Measurements from ENCODE around the gene SLC25A22. TPM values are rescaled to one million over a fixed set of nuclear protein-coding genes. Genes with fewer than 3 reads are reported as not detected.
A peak's percentile ranks its signal among the peaks of the same experiment; 100 is the strongest.

The SLC25A22 gene
- total and polyA plus RNA-seq, 9 of the 15 experiments (the other 6 are each of a cell fraction or from before 2014, with no cell fraction given), result 0.41 to 55.4 (median 11.4) TPM

- TF ChIP-seq RB1 (IDR thresholded peaks at IDR 0.05; ENCODE audit: low read depth) (peak; percentile 65), DPF2 (IDR thresholded peaks at IDR 0.05) (peak; percentile 52; the same call in 1 of the 2 replicates), ARID1B (IDR thresholded peaks at IDR 0.05) (0 out of 2 replicates have a peak, but pooled peaks have one; percentile 30), CXXC5 (CRISPR knock-in tag; IDR thresholded peaks at IDR 0.05) (peak; percentile 8; the same call in 1 of the 2 replicates), HDAC1 (IDR thresholded peaks at IDR 0.05) (peak in 1 of 2 experiments; percentile 46; a peak in 2 of 4 replicates), ZEB2 (IDR thresholded peaks at IDR 0.05) (no peak), TSHZ1 (CRISPR knock-in tag; IDR thresholded peaks at IDR 0.05) (no peak), MAX (CRISPR knock-in tag; IDR thresholded peaks at IDR 0.05) (peak; percentile 29; the same call in 1 of the 2 replicates), KDM2B (CRISPR knock-in tag; IDR thresholded peaks at IDR 0.05) (no peak), KAT7 (CRISPR knock-in tag; IDR thresholded peaks at IDR 0.05; ENCODE audit: borderline replicate concordance) (peak; percentile 41; the same call in 1 of the 2 replicates), CEBPG (CRISPR knock-in tag; IDR thresholded peaks at IDR 0.05) (0 out of 2 replicates have a peak, but pooled peaks have one; percentile 8), CEBPG (tag; conservative IDR thresholded peaks at IDR 0.05 in 1 of 2, IDR thresholded peaks at IDR 0.05 in 1 of 2) (no peak), TFAP4 (CRISPR knock-in tag; IDR thresholded peaks at IDR 0.05; ENCODE audit: borderline replicate concordance) (peak; percentile 5; the same call in 1 of the 2 replicates), RBFOX2 (IDR thresholded peaks at IDR 0.05; ENCODE audit: low read depth, low read length) (peak; percentile 10; the same call in 1 of the 2 replicates), THAP12 (CRISPR knock-in tag; IDR thresholded peaks at IDR 0.05) (0 out of 2 replicates have a peak, but pooled peaks have one; percentile 41), ZNF449 (CRISPR knock-in tag; IDR thresholded peaks at IDR 0.05) (no peak), MTA3 (IDR thresholded peaks at IDR 0.05; ENCODE audit: borderline replicate concordance) (peak; percentile 55; the same call in 1 of the 2 replicates), ZNF217 (CRISPR knock-in tag; IDR thresholded peaks at IDR 0.05) (no peak), GTF2B (IDR thresholded peaks at IDR 0.05; ENCODE audit: extremely low read depth, insufficient read length) (no peak)
Observed at GRCh38 chr11:832529-833113, 34.5 kb upstream of the SLC25A22 start, which contains the start of gene CD151 (continued).

All from K562 (cell line).